ENCODE results near the gene TEKT3. TPM values are rescaled to one million over a fixed set of nuclear protein-coding genes. Genes with fewer than 3 reads are reported as not detected.

The TEKT3 gene
- total and polyA plus RNA-seq, 2 donors (not counting 3 experiments of a cell fraction or from before 2014, with no cell fraction given): 0.28 TPM; not detected in 1

- CTCF ChIA-PET: interaction anchor here (2.8 kb wide), 1 partner anchor 232 kb away, joined by 10 read pairs; no protein-coding TSS in a partner anchor
- Histone ChIP-seq H3K4me3 (replicated peaks in 1 of 3; ENCODE audit: insufficient read depth in 1 of 3, low read depth in 1 of 3, low read length in 3 of 3) (no peak overlapping the region), H3K36me3 (ENCODE audit: control insufficient read depth in 2 of 2, extremely low read depth in 1 of 2, insufficient read depth in 2 of 2, low read length in 2 of 2) (no peaks in the 10 kb centered on the region), H3K4me1 (ENCODE audit: control insufficient read depth, extremely low read depth, insufficient read depth, low read length) (no peaks in the 10 kb centered on the region), H3K27ac (ENCODE audit: insufficient read depth, low read depth, low read length) (no peak overlapping the region), H3K9ac (replicated peaks; ENCODE audit: extremely low read depth, insufficient read depth, low read length) (no peak overlapping the region), H3K27me3 (ENCODE audit: control insufficient read depth in 2 of 2, insufficient read depth in 2 of 2, low read length in 2 of 2) (peaks cover 2 to 10% of the 10 kb centered on the region in 2 experiments), H3K9me3 (replicated peaks; ENCODE audit: control insufficient read depth, insufficient read depth, low read length) (no peaks in the 10 kb centered on the region), H3K79me2 (ENCODE audit: control insufficient read depth, insufficient read depth, low read length) (no peaks in the 10 kb centered on the region), H3K9me1 (replicated peaks; ENCODE audit: control insufficient read depth, extremely low read depth, insufficient read depth, low read length) (no peaks in the 10 kb centered on the region), H4K20me1 (replicated peaks; ENCODE audit: control insufficient read depth, extremely low read depth, insufficient read depth, low read length) (no peaks in the 10 kb centered on the region), H3K4me2 (ENCODE audit: insufficient read depth, low read length) (no peak overlapping the region), H2AFZ (ENCODE audit: low read depth, low read length) (no peak overlapping the region)
- dilution Hi-C loops (cut with MboI; ENCODE audit: extremely low pct_ligation_motif_present, low sequenced_read_pairs) (no loop called here), intact Hi-C loops (cut with micrococcal nuclease) (no loop called here)
- FAIRE-seq (no peak), DNase-seq (ENCODE audit: low read depth, low spot score) (no peak)
- POLR2A ChIA-PET: no interaction called here
- BruUV-seq (replicated peaks): no TSS peak
- no peak for TF ChIP-seq MYC (IDR thresholded peaks at IDR 0.05; ENCODE audit: low read depth, low read length)
- no peak for TF ChIP-seq POLR2AphosphoS5 (IDR thresholded peaks at IDR 0.05; ENCODE audit: insufficient read depth, low read depth, low read length)
- TF ChIP-seq POLR2A (IDR thresholded peaks at IDR 0.05; ENCODE audit: low read depth, low read length): no peak
- no peak for TF ChIP-seq CTCF (IDR thresholded peaks at IDR 0.05; ENCODE audit: extremely low read depth in 1 of 2, insufficient read depth in 1 of 2, low read depth in 1 of 2, low read length in 2 of 2)
Measured at GRCh38 chr17:15270628-15271381, 70.6 kb downstream of the TEKT3 start.

GRCh38 chr17:15269780-15270089 lies 71.7 kb downstream of the TEKT3 start:
- H3K27ac ChIP-seq (ENCODE audit: insufficient read depth, low read depth, low read length): no peak overlapping the region
- no peak overlapping the region for H3K4me2 ChIP-seq (ENCODE audit: insufficient read depth, low read length)
- H3K36me3 ChIP-seq (ENCODE audit: control insufficient read depth in 2 of 2, extremely low read depth in 1 of 2, insufficient read depth in 2 of 2, low read length in 2 of 2): no peaks in the 10 kb centered on the region
- no peak for FAIRE-seq
- BruUV-seq (replicated peaks): no TSS peak
- peaks cover 2 to 12% of the 10 kb centered on the region in 2 experiments for H3K27me3 ChIP-seq (ENCODE audit: control insufficient read depth in 2 of 2, insufficient read depth in 2 of 2, low read length in 2 of 2)
- ChIA-PET POLR2A (no interaction called here), CTCF (no interaction called here)
- H3K4me1 ChIP-seq (ENCODE audit: control insufficient read depth, extremely low read depth, insufficient read depth, low read length): no peaks in the 10 kb centered on the region
- no peaks in the 10 kb centered on the region for H3K9me3 ChIP-seq (replicated peaks; ENCODE audit: control insufficient read depth, insufficient read depth, low read length)
- TF ChIP-seq MYC (IDR thresholded peaks at IDR 0.05; ENCODE audit: low read depth, low read length) (no peak), CTCF (IDR thresholded peaks at IDR 0.05; ENCODE audit: extremely low read depth in 1 of 2, insufficient read depth in 1 of 2, low read depth in 1 of 2, low read length in 2 of 2) (no peak), POLR2A (IDR thresholded peaks at IDR 0.05; ENCODE audit: low read depth, low read length) (no peak), EZH2 (IDR thresholded peaks at IDR 0.05; ENCODE audit: borderline replicate concordance, low read depth, low read length, severe bottlenecking) (no peak)
- dilution Hi-C loops (cut with MboI; ENCODE audit: extremely low pct_ligation_motif_present, low sequenced_read_pairs) (no loop called here), intact Hi-C loops (cut with micrococcal nuclease) (no loop called here)
- H3K79me2 ChIP-seq (ENCODE audit: control insufficient read depth, insufficient read depth, low read length): no peaks in the 10 kb centered on the region
- no peak overlapping the region for H3K9ac ChIP-seq (replicated peaks; ENCODE audit: extremely low read depth, insufficient read depth, low read length)
- no peaks in the 10 kb centered on the region for H3K9me1 ChIP-seq (replicated peaks; ENCODE audit: control insufficient read depth, extremely low read depth, insufficient read depth, low read length)
- H2AFZ ChIP-seq (ENCODE audit: low read depth, low read length): peak overlapping the region; percentile 32
- H4K20me1 ChIP-seq (replicated peaks; ENCODE audit: control insufficient read depth, extremely low read depth, insufficient read depth, low read length): no peaks in the 10 kb centered on the region
- DNase-seq (ENCODE audit: low read depth, low spot score): peak; percentile 44
- no peak overlapping the region for H3K4me3 ChIP-seq (replicated peaks in 1 of 3; ENCODE audit: insufficient read depth in 1 of 3, low read depth in 1 of 3, low read length in 3 of 3)
